Kidney tubule cell (primary cell): Measurements from ENCODE around the gene NCR3LG1.
A peak's percentile ranks its signal among the peaks of the same experiment; 100 is the strongest.
"Not testable (repeated sequence)": the region's sequence is repeated elsewhere in the genome, so short reads cannot be mapped to it uniquely, and the experiment has no call there.

Experiments
- DNase-seq: peaks from one replicate; pipeline ENCODE4 v3.0.0-alpha.2; 2018; ENCODE audit warnings: low spot score

Gene NCR3LG1

DNA sequence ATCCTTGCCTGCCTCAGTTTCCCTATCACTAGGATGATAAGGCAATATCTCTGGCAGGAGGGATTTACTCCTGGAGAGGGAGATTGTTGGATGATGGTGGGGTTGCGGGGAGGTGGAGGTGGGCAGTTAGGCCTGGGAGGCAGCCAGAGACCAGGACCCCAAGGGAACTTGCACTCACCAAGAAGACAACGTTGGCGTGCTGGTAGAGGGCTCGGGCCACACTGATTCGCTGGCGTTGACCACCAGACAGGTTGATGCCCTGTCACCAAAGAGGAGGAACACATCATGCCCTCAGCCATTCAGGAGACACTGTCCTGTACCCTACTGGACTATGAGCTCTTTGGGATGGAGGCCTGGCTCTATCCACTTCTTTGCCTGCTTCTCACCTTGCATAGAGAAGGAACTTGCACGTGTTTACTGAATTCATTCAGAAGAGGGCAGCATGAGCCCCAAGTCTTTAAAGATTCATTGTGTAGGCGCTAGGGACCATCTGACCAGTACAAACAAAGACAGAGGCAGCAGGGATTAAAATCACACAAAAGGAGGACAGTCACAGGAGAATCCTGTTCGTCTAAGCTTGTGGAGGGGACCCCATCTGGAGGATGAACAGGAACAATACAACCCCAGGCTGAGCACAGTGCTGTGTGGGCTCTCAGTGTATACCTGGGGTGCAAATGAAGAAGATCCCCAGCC lies 61.0 kb downstream of the NCR3LG1 start:
- no peak for DNase-seq

DNA sequence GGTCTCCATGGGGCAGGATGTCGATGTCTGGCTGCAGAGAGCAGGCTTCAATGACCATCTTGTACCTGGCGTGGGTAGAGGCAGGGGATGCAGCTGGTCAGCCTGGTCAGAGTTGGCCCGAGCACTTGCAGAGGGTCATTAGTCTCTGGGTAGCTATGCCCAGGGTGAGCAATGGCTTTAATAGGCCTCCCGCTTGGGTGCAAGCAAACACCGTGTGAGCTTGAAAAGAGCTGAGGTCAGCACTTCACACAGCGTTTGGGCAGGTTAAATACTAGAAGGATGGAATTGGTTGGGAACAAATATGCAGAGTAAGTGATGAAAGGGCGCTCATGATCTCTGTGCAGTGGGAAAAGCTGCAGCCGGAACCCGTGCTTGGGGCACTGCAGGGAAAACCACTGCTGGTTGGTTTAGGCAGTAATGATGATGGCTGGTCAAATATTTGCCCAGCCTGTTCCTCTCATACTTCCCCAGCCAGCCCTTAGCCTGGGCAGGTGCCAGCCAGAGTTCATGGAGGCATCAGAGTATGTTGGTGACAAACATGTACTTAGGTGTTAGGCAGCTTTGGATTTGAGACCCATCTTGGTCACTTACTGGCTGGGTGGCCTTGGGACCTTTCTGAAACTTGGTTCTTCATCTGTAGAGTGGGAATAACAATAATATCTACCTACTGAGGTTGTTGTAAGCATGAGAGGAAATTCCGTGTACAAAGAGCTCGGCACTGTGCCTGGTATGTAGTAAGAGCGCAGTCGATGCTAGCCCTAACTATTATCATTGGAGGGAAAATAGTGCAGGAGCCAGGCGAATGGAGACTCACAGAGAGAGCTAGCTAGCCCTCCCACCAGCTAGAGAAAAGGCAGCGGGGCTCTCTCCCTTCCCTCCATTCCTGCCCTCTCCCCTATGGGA lies 62.1 kb downstream of the NCR3LG1 start:
- no peak for DNase-seq

DNA sequence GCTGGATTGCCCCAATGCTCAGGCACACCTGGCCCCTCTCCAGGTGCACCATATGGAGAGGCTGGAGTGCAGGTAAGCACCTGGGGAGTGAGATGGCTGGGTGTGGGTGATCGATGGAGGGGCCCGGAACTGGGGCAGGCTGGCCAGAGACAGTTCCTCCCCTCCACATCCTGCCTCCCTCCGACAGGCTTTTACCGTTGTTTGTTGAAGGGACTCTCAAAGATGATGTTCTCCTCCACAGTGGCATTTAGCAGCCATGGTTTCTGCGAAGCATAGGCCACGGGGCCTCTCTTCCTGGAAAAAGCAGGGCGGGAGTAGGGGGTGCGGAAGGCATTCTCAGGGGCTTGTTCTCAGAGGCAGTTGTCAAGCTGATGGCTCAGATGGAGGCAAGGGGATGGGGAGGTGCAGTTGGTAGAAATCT lies 62.7 kb downstream of the NCR3LG1 start:
- no peak for DNase-seq

GRCh38 chr11:17414992-17415391 lies 63.4 kb downstream of the NCR3LG1 start:
- DNase-seq: no peak

DNA sequence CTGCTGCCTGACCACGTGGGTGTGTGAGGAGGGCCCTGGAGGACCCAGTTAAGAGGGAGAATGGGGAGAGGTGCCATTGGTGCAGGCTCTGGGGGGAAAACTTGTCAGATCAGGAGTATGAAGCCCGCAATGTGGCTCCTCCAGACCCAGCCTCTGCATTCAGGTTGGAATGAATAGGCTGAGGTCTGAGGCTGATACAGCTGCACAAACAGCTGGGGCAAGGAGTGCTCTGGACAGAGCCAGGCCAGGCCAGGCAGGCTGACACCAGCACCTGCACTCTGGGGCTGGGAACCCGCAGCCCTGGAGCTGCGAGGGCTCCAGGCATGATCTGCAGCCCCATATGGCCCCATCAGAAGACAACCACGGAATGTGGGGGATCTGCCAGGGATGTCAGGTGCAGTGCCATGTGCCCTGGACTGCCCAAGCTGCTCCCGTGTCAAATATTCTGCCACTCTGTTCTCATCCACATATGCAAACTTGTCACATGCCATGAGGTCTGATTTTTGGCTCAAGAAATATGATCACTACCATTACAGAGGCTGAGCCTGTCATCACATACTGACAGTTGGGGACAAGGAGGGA lies 64.0 kb downstream of the NCR3LG1 start:
- no peak for DNase-seq

GRCh38 chr11:17416492-17416891 lies 64.9 kb downstream of the NCR3LG1 start:
- DNase-seq: no peak

GRCh38 chr11:17418444-17419081 lies 67.0 kb downstream of the NCR3LG1 start:
- no peak for DNase-seq

DNA sequence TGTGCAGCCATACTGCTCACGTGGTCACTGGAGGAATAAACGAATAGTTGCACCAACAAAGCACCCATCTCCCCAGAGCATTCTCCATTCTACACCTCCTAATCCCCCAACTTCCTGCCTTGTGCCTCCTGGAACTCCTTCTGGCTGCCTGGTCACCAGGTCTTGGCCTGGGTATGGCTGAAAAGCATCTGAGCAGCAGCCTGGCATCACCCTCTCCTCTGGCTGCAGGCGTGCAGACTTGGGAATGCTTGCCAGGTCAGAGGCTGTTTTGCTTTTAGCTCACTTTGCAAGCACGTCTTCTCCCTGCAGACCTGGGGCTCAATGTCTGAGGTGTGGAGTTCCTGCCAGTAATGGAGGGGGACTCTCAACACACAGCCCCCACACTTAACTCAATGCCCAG lies 70.2 kb downstream of the NCR3LG1 start:
- DNase-seq: no peak

DNA sequence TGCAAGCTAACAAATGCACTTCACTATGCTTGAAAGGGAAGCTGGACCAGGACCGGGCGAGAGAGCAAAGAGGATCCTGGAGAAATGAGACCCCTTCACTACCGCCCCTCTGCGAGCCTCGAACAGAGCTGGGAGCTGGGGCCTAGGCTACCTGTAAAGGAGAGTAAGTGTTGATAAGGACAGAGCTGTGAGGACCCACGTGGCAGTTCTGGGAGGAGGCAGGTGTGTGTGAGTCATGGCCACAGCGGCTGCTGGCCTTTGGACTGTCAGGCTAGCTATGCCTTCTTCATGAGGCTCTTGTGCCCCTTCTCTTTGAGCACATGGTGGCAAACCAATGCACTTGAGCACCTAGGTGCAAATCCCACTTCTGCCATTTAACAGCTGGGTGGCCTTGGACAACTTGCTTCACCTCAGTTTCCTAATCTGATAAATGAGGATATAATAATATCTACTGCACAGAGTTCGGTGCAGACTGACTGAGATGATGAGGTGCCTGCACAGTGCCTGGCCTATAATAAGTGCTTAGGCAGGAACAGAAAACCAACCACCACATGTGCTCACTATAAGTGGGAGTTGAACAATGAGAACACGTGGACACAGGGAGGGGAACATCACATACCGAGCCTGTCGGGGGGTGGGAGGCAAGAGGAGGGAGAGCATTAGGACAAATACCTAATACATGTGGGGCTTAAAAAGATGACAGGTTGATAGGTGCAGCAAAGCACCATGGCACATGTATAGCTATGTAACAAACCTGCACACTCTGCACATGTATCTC lies 72.1 kb downstream of the NCR3LG1 start:
- peak; percentile 25 for DNase-seq

- not testable (repeated sequence) for DNase-seq
Measured at GRCh38 chr11:17426233-17426632, 74.6 kb downstream of the NCR3LG1 start.
